RWPE1 (cell line): ENCODE data around the gene COA6.

Experiments
- CTCF ChIA-PET: fragments of 350-600 bp; sonication (Branson Sonifier 250); formaldehyde crosslinking; extraction: SDS; loops from one replicate; lab custom pipeline; 2021; lab: Yijun Ruan, JAX
- POLR2A ChIA-PET: fragments of 400-600 bp; formaldehyde crosslinking; extraction: SDS; loops from one replicate; lab custom pipeline; 2020; ENCODE audit warnings: antibody characterized with exemption; ENCODE audit not compliant: low non-redundant PET; lab: Yijun Ruan, JAX
- DNase-seq: peaks from one replicate; pipeline ENCODE4 v3.0.0; 2012; ENCODE audit warnings: low spot score
- H3K27ac ChIP-seq: fragments of 450-650 bp; 2 replicates; pipeline ENCODE4 v1.5.1; 2017
- TF ChIP-seq, protein P1 (sequence below): fragments of 450-650 bp; conservative IDR thresholded peaks from 2 replicates; pipeline ENCODE4 v1.5.1; 2017; ENCODE audit warnings: low read depth, mild to moderate bottlenecking

COA6 gene

DNA sequence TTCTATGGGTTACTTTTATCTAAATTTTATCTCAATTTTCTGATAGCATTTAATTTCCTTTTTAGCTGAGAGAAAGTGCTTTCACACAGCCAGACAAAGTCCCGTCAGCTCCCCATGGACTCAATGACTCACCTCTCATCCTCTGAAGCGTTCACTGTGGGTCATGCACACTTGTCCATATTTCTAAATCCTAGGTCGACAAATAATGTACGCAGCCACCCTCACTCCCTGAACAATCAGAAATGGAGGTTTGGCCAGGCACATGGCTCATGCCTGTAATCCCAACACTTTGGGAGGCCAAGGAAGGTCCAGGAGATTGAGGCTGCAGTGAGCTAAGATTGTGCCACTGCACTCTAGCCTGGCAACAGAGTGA lies 42.4 kb upstream of the COA6 start:
- no peak overlapping the region for H3K27ac ChIP-seq
- DNase-seq, result no peak
- POLR2A ChIA-PET, result no interaction called here
- CTCF ChIA-PET, result interaction anchor here (1.2 kb wide), 1 partner anchor 21 kb away, joined by 6 read pairs; no protein-coding TSS in a partner anchor
- TF ChIP-seq, protein P1, sequence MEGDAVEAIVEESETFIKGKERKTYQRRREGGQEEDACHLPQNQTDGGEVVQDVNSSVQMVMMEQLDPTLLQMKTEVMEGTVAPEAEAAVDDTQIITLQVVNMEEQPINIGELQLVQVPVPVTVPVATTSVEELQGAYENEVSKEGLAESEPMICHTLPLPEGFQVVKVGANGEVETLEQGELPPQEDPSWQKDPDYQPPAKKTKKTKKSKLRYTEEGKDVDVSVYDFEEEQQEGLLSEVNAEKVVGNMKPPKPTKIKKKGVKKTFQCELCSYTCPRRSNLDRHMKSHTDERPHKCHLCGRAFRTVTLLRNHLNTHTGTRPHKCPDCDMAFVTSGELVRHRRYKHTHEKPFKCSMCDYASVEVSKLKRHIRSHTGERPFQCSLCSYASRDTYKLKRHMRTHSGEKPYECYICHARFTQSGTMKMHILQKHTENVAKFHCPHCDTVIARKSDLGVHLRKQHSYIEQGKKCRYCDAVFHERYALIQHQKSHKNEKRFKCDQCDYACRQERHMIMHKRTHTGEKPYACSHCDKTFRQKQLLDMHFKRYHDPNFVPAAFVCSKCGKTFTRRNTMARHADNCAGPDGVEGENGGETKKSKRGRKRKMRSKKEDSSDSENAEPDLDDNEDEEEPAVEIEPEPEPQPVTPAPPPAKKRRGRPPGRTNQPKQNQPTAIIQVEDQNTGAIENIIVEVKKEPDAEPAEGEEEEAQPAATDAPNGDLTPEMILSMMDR, result no peak

DNA sequence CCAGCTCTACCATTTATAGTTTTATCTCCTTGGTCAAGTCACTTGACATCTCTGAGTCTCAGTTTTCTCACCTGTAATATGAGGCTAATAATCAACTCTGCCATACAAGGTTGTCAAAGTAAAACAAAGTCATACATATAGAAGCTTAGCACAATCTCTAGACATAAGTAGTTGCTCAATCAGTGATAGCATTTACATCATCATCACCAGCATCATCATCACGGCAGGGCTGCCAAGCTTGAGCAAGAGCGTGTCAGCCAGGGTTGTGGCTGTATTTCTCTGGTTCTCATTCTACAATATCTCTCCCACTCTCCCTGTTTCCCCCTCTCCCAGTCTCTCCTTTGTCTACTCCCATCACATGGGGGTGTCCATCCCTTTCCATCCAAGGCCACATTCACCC lies 41.7 kb upstream of the COA6 start:
- peak; percentile 20 for DNase-seq
- ChIA-PET CTCF (interaction anchor here (1.2 kb wide), 1 partner anchor 22 kb away, joined by 6 read pairs; no protein-coding TSS in a partner anchor), POLR2A (no interaction called here)
- TF ChIP-seq, protein P1, result no peak
- no peak overlapping the region for H3K27ac ChIP-seq

DNA sequence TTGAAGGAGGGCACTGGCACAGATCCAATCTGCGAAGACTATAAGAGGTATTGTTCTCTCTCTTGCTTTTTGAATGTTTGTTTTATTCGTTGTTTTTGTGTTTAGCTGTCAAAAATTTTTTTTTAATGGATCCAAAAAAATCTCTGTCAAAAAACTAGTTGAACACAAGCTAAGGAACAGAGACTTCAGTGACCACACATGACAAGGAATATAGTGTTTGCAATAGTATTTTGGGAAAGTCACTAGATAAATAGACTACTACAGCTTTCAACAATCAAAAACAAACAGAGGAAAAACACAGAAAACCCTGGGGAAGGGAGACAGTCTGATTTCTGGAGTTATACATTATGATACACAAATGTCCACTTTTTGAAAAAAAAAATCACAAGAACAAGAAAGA lies 36.9 kb upstream of the COA6 start:
- TF ChIP-seq, protein P1, result no peak
- no peak for DNase-seq
- ChIA-PET CTCF (interaction anchor here (0.6 kb wide), 1 partner anchor 122 kb away, joined by 3 read pairs; no protein-coding TSS in a partner anchor), POLR2A (no interaction called here)
- H3K27ac ChIP-seq, result no peak overlapping the region

DNA sequence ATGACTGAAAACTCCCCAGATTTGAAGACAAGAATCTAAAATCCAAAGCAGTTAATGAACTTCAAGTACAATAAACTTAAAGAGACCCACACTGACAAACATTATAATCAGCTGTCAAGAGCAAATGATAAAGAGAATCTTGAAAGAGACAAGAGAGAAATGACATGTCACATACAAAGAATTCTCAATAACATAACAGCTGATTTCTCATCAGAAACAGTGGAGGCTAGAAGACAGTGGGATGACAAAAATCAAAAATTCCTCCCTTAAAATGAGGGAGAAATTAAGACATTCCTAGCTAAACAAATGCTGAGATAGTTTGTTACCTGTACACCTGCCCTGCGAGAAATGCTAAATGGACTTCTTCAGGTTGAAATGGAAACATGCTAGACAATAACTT lies 36.0 kb upstream of the COA6 start:
- ChIA-PET CTCF (no interaction called here), POLR2A (no interaction called here)
- H3K27ac ChIP-seq, result no peak overlapping the region
- DNase-seq, result no peak
- TF ChIP-seq, protein P1, result no peak

DNA sequence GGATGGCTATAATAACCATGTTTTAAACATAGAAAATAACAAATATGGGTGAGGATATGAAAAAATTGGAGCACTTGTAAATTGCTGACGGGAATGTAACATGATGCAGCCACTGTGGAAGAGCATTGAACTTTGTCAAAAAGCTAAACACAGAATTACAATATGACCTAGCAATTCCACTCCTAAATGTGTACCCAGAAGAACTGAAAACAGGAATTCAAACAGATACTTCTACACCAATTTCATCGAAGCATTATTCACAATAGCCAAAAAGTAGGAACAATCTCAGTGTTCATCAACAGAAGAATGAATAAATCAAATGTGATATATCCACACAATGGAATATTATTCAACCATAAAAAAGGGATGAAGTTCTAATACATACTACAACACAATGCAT lies 32.7 kb upstream of the COA6 start:
- ChIA-PET CTCF (no interaction called here), POLR2A (no interaction called here)
- no peak overlapping the region for H3K27ac ChIP-seq
- TF ChIP-seq, protein P1, result no peak
- DNase-seq, result no peak

DNA sequence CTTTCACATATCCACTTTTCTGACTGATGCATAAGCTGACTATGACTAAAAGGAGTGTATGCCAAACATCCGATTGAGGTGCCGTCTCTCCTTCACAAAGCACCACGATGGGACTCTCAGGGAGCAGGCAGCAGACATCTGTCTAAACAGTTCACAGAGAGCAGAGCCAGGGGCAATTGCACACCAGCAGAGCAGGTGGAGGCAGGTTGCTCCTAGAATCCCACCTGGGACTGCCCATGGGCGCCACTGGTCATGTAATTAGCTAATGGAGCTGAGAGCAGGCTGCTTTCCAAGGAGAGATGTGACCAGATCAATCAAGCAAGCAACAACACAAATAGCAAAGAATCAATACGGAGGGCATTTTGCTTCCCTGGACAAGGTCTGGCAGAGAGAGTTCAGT lies 30.5 kb upstream of the COA6 start:
- H3K27ac ChIP-seq, result no peak overlapping the region
- CTCF ChIA-PET, result interaction anchor here (0.6 to 2.1 kb wide), 2 partner anchors 33 to 165 kb away, joined by 3 to 7 read pairs; no protein-coding TSS in a partner anchor
- DNase-seq, result no peak
- TF ChIP-seq, protein P1, result no peak
- POLR2A ChIA-PET, result no interaction called here

DNA sequence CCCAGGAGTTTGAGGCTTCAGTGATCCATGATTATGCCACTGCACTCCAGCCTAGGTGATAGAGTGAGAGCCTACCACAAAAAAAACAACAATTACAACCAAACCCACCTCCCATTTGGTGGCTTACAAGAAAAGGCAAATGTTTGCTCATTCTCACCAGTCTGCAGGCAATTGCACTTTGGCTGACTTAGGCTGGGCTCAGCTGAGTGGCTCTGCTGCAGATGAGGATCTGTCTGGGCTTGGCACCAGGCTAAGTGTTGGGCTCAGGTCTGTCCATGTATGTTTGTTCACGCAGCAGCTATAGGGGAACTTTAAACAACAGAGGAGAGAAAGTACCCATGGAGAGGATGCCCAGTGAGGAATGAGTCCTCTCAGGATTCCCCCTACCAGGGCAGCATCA lies 28.0 kb upstream of the COA6 start:
- H3K27ac ChIP-seq, result no peak overlapping the region
- ChIA-PET POLR2A (no interaction called here), CTCF (no interaction called here)
- no peak for DNase-seq
- TF ChIP-seq, protein P1, result no peak
